CD14-positive monocyte (primary cell): ENCODE results near the gene C19orf67. TPM values are rescaled to one million over a fixed set of nuclear protein-coding genes. Genes with fewer than 3 reads are reported as not detected.
A peak's percentile ranks its signal among the peaks of the same experiment; 100 is the strongest.

Experiments used
- DNase-seq, 3 donors: peaks; one replicate each; pipeline ENCODE4 v3.0.0-alpha.2; 2011 to 2022
- H2AFZ ChIP-seq: 2 replicates; pipeline ENCODE4 v1.6.0; 2012; ENCODE audit warnings: mild to moderate bottlenecking, low read depth, low read length, inconsistent platforms; ENCODE audit not compliant: insufficient read depth, poor library complexity, severe bottlenecking
- H3K27ac ChIP-seq, 2 donors: 1 replicate in 1 of 2; 2 replicates in 1 of 2; pipeline ENCODE4 v1.5.1; 2012 to 2013; ENCODE audit warnings: low read length in 2 of 2, control low read depth in 1 of 2, inconsistent platforms in 1 of 2, low read depth in 1 of 2, mild to moderate bottlenecking in 1 of 2
- H3K27me3 ChIP-seq, 2 donors: one replicate each; pipeline versions ENCODE4 v1.6.0 to v1.6.1; 2011 to 2013; ENCODE audit warnings: low read length in 2 of 2; ENCODE audit not compliant: control insufficient read depth in 2 of 2, insufficient read depth in 2 of 2
- H3K36me3 ChIP-seq, 2 donors: replicated peaks in 1 of 2; 1 replicate in 1 of 2; 2 replicates in 1 of 2; pipeline versions ENCODE4 v1.5.1 to v1.6.1; 2012 to 2013; ENCODE audit warnings: low read length in 2 of 2, control low read depth in 1 of 2, inconsistent platforms in 1 of 2, mild to moderate bottlenecking in 1 of 2; ENCODE audit not compliant: insufficient read depth in 2 of 2, control insufficient read depth in 1 of 2
- H3K4me1 ChIP-seq, 2 donors: 1 replicate in 1 of 2; 2 replicates in 1 of 2; pipeline versions ENCODE4 v1.5.1 to v1.6.1; 2012 to 2013; ENCODE audit warnings: low read length in 2 of 2, control low read depth in 1 of 2, inconsistent platforms in 1 of 2, mild to moderate bottlenecking in 1 of 2, moderate library complexity in 1 of 2; ENCODE audit not compliant: insufficient read depth in 2 of 2, control insufficient read depth in 1 of 2
- H3K4me2 ChIP-seq: replicated peaks from 2 replicates; pipeline ENCODE3; 2012; ENCODE audit warnings: low read length, moderate library complexity, mild to moderate bottlenecking; ENCODE audit not compliant: poor library complexity, severe bottlenecking; ENCODE audit errors: extremely low read depth
- H3K4me3 ChIP-seq, 3 experiments: fragments of 200-600 bp in 1 of 3; sonication (generic) in 1 of 3; replicated peaks in 1 of 3; 1 replicate in 2 of 3; 2 replicates in 1 of 3; pipeline ENCODE4 v1.5.1; 2011 to 2013; ENCODE audit warnings: low read length in 3 of 3, mild to moderate bottlenecking in 3 of 3, control low read depth in 2 of 3, low read depth in 2 of 3, inconsistent platforms in 1 of 3, moderate library complexity in 1 of 3
- H3K79me2 ChIP-seq: 2 replicates; pipeline ENCODE4 v1.6.0; 2012; ENCODE audit warnings: mild to moderate bottlenecking, control low read depth, inconsistent platforms, low read length, moderate library complexity; ENCODE audit not compliant: insufficient read depth
- H3K9ac ChIP-seq: 2 replicates; pipeline ENCODE4 v1.6.0; 2017; ENCODE audit warnings: low read length, mild to moderate bottlenecking; ENCODE audit not compliant: insufficient read depth, poor library complexity, severe bottlenecking
- H3K9me3 ChIP-seq, 2 donors: replicated peaks in 1 of 2; 1 replicate in 1 of 2; 2 replicates in 1 of 2; pipeline versions ENCODE4 v1.5.1 to v1.6.1; 2012 to 2013; ENCODE audit warnings: low read length in 2 of 2, control low read depth in 1 of 2; ENCODE audit not compliant: control insufficient read depth in 1 of 2, insufficient read depth in 1 of 2
- H4K20me1 ChIP-seq: 2 replicates; pipeline ENCODE4 v1.6.0; 2012; ENCODE audit warnings: mild to moderate bottlenecking, low read length, control low read depth, moderate library complexity; ENCODE audit not compliant: insufficient read depth
- H3K27ac Mint-ChIP-seq, 7 donors: one replicate each; pipeline ENCODE4 v1.8.0; 2020; ENCODE audit warnings: mild to moderate bottlenecking in 7 of 7, mixed read lengths in 7 of 7, moderate library complexity in 6 of 7, inconsistent platforms in 2 of 7
- H3K27me3 Mint-ChIP-seq, 3 donors: one replicate each; pipeline ENCODE4 v1.8.0; 2021 to 2022; ENCODE audit warnings: low read depth in 3 of 3, mild to moderate bottlenecking in 3 of 3, mixed read lengths in 3 of 3, moderate library complexity in 3 of 3, inconsistent platforms in 1 of 3
- H3K36me3 Mint-ChIP-seq, 2 donors: one replicate each; pipeline ENCODE4 v1.8.0; 2020; ENCODE audit warnings: mixed read lengths in 2 of 2, inconsistent platforms in 1 of 2, mild to moderate bottlenecking in 1 of 2
- H3K4me1 Mint-ChIP-seq: one replicate; pipeline ENCODE4 v1.8.0; 2020; ENCODE audit warnings: mild to moderate bottlenecking, mixed read lengths
- H3K4me3 Mint-ChIP-seq, 2 donors: one replicate each; pipeline ENCODE4 v1.8.0; 2020; ENCODE audit warnings: mild to moderate bottlenecking in 2 of 2, mixed read lengths in 2 of 2, moderate library complexity in 1 of 2
- H3K9me3 Mint-ChIP-seq, 7 donors: one replicate each; pipeline ENCODE4 v1.8.0; 2020 to 2022; ENCODE audit warnings: mixed read lengths in 7 of 7, mild to moderate bottlenecking in 6 of 7, moderate library complexity in 6 of 7, inconsistent platforms in 2 of 7
- WGBS: methylation state at CpG from one replicate; pipeline ENCODE4 v1.1.5; 2013; ENCODE audit warnings: missing lambda C conversion rate; ENCODE audit not compliant: insufficient coverage; 5-methylcytosine and 5-hydroxymethylcytosine counted together
- intact Hi-C, 2 donors: fragments of 100-400 bp; cut with micrococcal nuclease; formaldehyde crosslinking; loops; one replicate each; pipeline versions ENCODE4 v1.15.0 to v1.15.1; 2023
- polyA plus RNA-seq, 3 donors: library from polyadenylated mRNA; depleted of rRNA in 1 of 3; unstranded in 2 of 3; stranded (reverse) in 1 of 3; fragments of 300-500 nt in 2 of 3; fragments of >200 nt in 1 of 3; fragmentation: Illumina TruSeq in 2 of 3; gene quantifications; 1 replicate in 2 of 3; 2 replicates in 1 of 3; pipeline ENCODE4 v1.2.3, GENCODE V29; 2012 to 2021
- TF ChIP-seq, protein P1 (sequence below): fragments of 200-600 bp; IDR thresholded peaks from one replicate; pipeline ENCODE4 v1.8.0; 2022; ENCODE audit warnings: antibody characterized with exemption, mild to moderate bottlenecking

Gene C19orf67
- polyA plus RNA-seq, 3 donors, result not detected

DNA sequence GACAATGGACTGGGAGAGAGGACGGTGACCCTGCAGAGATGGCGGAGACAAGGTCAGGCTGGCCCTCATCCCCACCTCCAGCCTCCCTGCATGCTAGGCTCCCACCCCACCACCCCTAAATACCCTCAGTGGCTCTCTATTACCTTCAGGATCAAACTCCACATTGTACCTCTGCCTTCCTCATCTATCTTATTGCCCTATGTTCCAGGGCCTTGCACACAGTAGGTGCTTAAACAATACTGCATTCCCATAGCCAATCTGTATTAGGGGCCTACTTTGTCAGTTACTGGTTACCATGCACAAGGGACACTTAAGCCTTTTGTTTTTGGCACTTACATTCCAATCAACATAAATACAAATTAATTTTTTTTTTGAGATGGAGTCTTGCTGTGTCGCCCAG is 30.2 kb downstream of the C19orf67 start:
- Histone ChIP-seq H4K20me1 (no peaks in the 10 kb centered on the region), H2AFZ (no peak overlapping the region)
- TF ChIP-seq, protein P1, sequence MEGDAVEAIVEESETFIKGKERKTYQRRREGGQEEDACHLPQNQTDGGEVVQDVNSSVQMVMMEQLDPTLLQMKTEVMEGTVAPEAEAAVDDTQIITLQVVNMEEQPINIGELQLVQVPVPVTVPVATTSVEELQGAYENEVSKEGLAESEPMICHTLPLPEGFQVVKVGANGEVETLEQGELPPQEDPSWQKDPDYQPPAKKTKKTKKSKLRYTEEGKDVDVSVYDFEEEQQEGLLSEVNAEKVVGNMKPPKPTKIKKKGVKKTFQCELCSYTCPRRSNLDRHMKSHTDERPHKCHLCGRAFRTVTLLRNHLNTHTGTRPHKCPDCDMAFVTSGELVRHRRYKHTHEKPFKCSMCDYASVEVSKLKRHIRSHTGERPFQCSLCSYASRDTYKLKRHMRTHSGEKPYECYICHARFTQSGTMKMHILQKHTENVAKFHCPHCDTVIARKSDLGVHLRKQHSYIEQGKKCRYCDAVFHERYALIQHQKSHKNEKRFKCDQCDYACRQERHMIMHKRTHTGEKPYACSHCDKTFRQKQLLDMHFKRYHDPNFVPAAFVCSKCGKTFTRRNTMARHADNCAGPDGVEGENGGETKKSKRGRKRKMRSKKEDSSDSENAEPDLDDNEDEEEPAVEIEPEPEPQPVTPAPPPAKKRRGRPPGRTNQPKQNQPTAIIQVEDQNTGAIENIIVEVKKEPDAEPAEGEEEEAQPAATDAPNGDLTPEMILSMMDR, result no peak

DNA sequence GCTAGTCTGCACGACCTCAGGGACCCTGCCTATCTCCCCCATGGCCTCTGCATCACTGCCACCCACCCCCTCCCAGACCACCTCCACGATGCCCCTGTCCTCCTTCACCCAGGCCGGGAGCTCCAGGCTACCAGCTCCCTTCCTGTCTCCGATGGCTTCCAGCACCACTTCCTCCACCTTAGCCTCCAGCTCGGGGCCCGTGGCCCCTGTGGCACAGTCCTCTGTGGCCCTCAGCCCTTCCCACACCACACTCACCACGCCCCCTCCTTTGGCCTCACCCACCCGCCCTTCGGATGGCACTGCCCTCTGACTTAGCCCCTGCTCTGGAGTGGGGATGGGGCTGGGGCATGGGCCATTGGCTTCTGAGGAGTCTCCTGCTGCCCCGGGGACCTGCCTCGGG is 30.9 kb downstream of the C19orf67 start:
- no peak overlapping the region for H3K9ac ChIP-seq
- intact Hi-C loops, result no loop called here

More for the DNA sequence above, 30.2 kb downstream of the C19orf67 start:
- Histone ChIP-seq H3K27ac (no peak overlapping the region), H3K9me3 (peaks cover 8 to 10% of the 10 kb centered on the region in 2 donors), H3K9ac (no peak overlapping the region), H3K27me3 (peaks cover 16 to 46% of the 10 kb centered on the region in 2 donors), H3K4me3 (no peak overlapping the region), H3K4me2 (no peak overlapping the region), H3K4me1 (peaks cover 6 to 9% of the 10 kb centered on the region in 2 donors), H3K79me2 (no peaks in the 10 kb centered on the region), H3K36me3 (peaks cover 21 to 27% of the 10 kb centered on the region in 2 donors)
- Mint-ChIP-seq H3K4me1 (peaks cover 20% of the 10 kb centered on the region), H3K4me3 (no peak overlapping the region), H3K27me3 (peaks cover 52 to 64% (median 56%) of the 10 kb centered on the region in 3 donors), H3K36me3 (peaks cover 30% of the 10 kb centered on the region in 2 donors), H3K9me3 (peaks cover 5 to 23% (median 9%) of the 10 kb centered on the region in 7 donors), H3K27ac (peak overlapping the region in 1 of 7 donors; percentile 49)
- 92% methylated on average over 2 of the region's 3 CpGs for WGBS
- no peak for DNase-seq
- intact Hi-C loops, result no loop called here

More for the DNA sequence above, 30.9 kb downstream of the C19orf67 start:
- no peak for DNase-seq
- Mint-ChIP-seq H3K27ac (peak overlapping the region in 1 of 7 donors; percentile 42), H3K36me3 (peaks cover 36 to 37% of the 10 kb centered on the region in 2 donors), H3K27me3 (peaks cover 51 to 59% (median 53%) of the 10 kb centered on the region in 3 donors), H3K4me1 (peaks cover 20% of the 10 kb centered on the region), H3K4me3 (no peak overlapping the region), H3K9me3 (peaks cover 5 to 23% (median 9%) of the 10 kb centered on the region in 7 donors)
- Histone ChIP-seq H3K4me3 (no peak overlapping the region), H3K27ac (no peak overlapping the region), H4K20me1 (no peaks in the 10 kb centered on the region), H3K9me3 (peaks cover 8 to 10% of the 10 kb centered on the region in 2 donors), H3K27me3 (peaks cover 15 to 40% of the 10 kb centered on the region in 2 donors), H3K36me3 (peaks cover 27 to 34% of the 10 kb centered on the region in 2 donors), H2AFZ (no peak overlapping the region), H3K4me1 (peaks cover 6 to 9% of the 10 kb centered on the region in 2 donors), H3K4me2 (no peak overlapping the region), H3K79me2 (no peaks in the 10 kb centered on the region)
- TF ChIP-seq, protein P1, result no peak
- 5% methylated on average over 4 of the region's 11 CpGs for WGBS
